Keratinocyte (primary cell): ENCODE results near the gene UVSSA. TPM values are rescaled to one million over a fixed set of nuclear protein-coding genes. Genes with fewer than 3 reads are reported as not detected.

Source experiments
- DNase-seq: peaks from one replicate; pipeline ENCODE4 v3.0.0-alpha.2; 2011; ENCODE audit warnings: low read depth, missing footprints, low spot score
- FAIRE-seq: peaks from 2 replicates; lab custom pipeline; 2011; peaks lifted over from hg19 to GRCh38; lab: Jason Lieb, UNC
- H2AFZ ChIP-seq: 2 replicates; pipeline ENCODE4 v1.6.0; 2012; ENCODE audit warnings: low read length, control low read depth, inconsistent platforms; ENCODE audit not compliant: control insufficient read depth
- H3K27ac ChIP-seq: 2 replicates; pipeline ENCODE4 v1.5.1; 2011; ENCODE audit warnings: low read length; ENCODE audit not compliant: control insufficient read depth, insufficient read depth
- H3K27me3 ChIP-seq: 3 replicates; pipeline ENCODE4 v1.6.0; 2011; ENCODE audit warnings: low read length; ENCODE audit not compliant: control insufficient read depth, insufficient read depth; ENCODE audit errors: extremely low read depth
- H3K36me3 ChIP-seq, 2 experiments: 2 replicates in 1 of 2; 3 replicates in 1 of 2; pipeline ENCODE4 v1.5.1; 2011; ENCODE audit warnings: low read length in 2 of 2, mild to moderate bottlenecking in 1 of 2; ENCODE audit not compliant: control insufficient read depth in 2 of 2, insufficient read depth in 2 of 2; ENCODE audit errors: extremely low read depth in 1 of 2
- H3K4me1 ChIP-seq: 3 replicates; pipeline ENCODE4 v1.5.1; 2011; ENCODE audit warnings: low read length; ENCODE audit not compliant: control insufficient read depth, insufficient read depth; ENCODE audit errors: extremely low read depth
- H3K4me2 ChIP-seq: 3 replicates; pipeline ENCODE4 v1.6.0; 2011; ENCODE audit warnings: low read depth, low read length; ENCODE audit not compliant: control insufficient read depth, insufficient read depth; ENCODE audit errors: extremely low read depth
- H3K4me3 ChIP-seq, 3 experiments: fragments of 200-600 bp in 1 of 3; sonication (generic) in 1 of 3; 2 replicates in 2 of 3; 3 replicates in 1 of 3; pipeline ENCODE4 v1.5.1; 2011 to 2016; ENCODE audit warnings: low read length in 3 of 3, mild to moderate bottlenecking in 3 of 3, control low read depth in 2 of 3, inconsistent platforms in 1 of 3, low read depth in 1 of 3, mixed read lengths in 1 of 3, mixed run types in 1 of 3, moderate library complexity in 1 of 3; ENCODE audit not compliant: control insufficient read depth in 2 of 3, insufficient read depth in 2 of 3; ENCODE audit errors: extremely low read depth in 1 of 3
- H3K79me2 ChIP-seq: 2 replicates; pipeline ENCODE4 v1.6.0; 2012; ENCODE audit warnings: low read length; ENCODE audit not compliant: control insufficient read depth, insufficient read depth
- H3K9ac ChIP-seq: 3 replicates; pipeline ENCODE4 v1.6.0; 2011; ENCODE audit warnings: low read length; ENCODE audit not compliant: control insufficient read depth, insufficient read depth; ENCODE audit errors: extremely low read depth
- H3K9me1 ChIP-seq: 3 replicates; pipeline ENCODE4 v1.6.0; 2011; ENCODE audit warnings: low read length; ENCODE audit not compliant: control insufficient read depth, insufficient read depth; ENCODE audit errors: extremely low read depth
- H3K9me3 ChIP-seq: 2 replicates; pipeline ENCODE4 v1.5.1; 2012; ENCODE audit warnings: low read depth, low read length; ENCODE audit not compliant: control insufficient read depth
- H4K20me1 ChIP-seq: 3 replicates; pipeline ENCODE4 v1.6.0; 2011; ENCODE audit warnings: low read length; ENCODE audit not compliant: control insufficient read depth, insufficient read depth; ENCODE audit errors: extremely low read depth
- EZH2 ChIP-seq: IDR thresholded peaks from one replicate; pipeline ENCODE4 v1.6.1; 2012; ENCODE audit warnings: inconsistent platforms, mild to moderate bottlenecking, low read length, moderate library complexity
- dilution Hi-C: fragments of 300-500 bp; cut with MboI; formaldehyde crosslinking; loops from one replicate; pipeline ENCODE4 v1.7.0; 2020; ENCODE audit warnings: low sequenced_read_pairs; ENCODE audit not compliant: extremely low pct_ligation_motif_present
- polyA plus RNA-seq, 5 experiments: library from polyadenylated mRNA; depleted of rRNA in 3 of 5; stranded (reverse) in 3 of 5; stranded (forward) in 1 of 5; unstranded in 1 of 5; fragments of >200 nt; gene quantifications; 1 replicate in 1 of 5; 2 replicates in 3 of 5; 3 replicates in 1 of 5; pipeline versions ENCODE4 v1.2.1 to v1.2.3, GENCODE V29; 2011 to 2012; ENCODE audit warnings: missing spikeins in 2 of 5, low read depth in 1 of 5, low replicate concordance in 1 of 5
- TF ChIP-seq, protein P1 (sequence below), 3 experiments: IDR thresholded peaks in 1 of 3; conservative IDR thresholded peaks in 1 of 3; optimal IDR thresholded peaks in 1 of 3; 2 replicates in 2 of 3; 3 replicates in 1 of 3; pipeline versions ENCODE3 to v1.5.1; 2011; ENCODE audit warnings: low read length in 3 of 3, mild to moderate bottlenecking in 3 of 3, moderate library complexity in 2 of 3, control low read depth in 1 of 3, inconsistent platforms in 1 of 3; ENCODE audit not compliant: insufficient read depth in 2 of 3; ENCODE audit errors: extremely low read depth in 1 of 3

UVSSA gene
- polyA plus RNA-seq, 1 donor (not counting 4 experiments of a cell fraction or from before 2014, with no cell fraction given), result 4.7 TPM

- Histone ChIP-seq H3K79me2 (no peaks in the 10 kb centered on the region), H3K27ac (no peak overlapping the region), H3K9me1 (no peaks in the 10 kb centered on the region), H3K36me3 (peaks cover 11 to 18% of the 10 kb centered on the region in 2 experiments), H3K4me1 (no peaks in the 10 kb centered on the region), H3K27me3 (no peaks in the 10 kb centered on the region), H4K20me1 (no peaks in the 10 kb centered on the region), H3K4me2 (no peak overlapping the region), H3K4me3 (no peak overlapping the region), H3K9me3 (no peaks in the 10 kb centered on the region), H2AFZ (no peak overlapping the region), H3K9ac (no peak overlapping the region)
- TF ChIP-seq, protein P1, sequence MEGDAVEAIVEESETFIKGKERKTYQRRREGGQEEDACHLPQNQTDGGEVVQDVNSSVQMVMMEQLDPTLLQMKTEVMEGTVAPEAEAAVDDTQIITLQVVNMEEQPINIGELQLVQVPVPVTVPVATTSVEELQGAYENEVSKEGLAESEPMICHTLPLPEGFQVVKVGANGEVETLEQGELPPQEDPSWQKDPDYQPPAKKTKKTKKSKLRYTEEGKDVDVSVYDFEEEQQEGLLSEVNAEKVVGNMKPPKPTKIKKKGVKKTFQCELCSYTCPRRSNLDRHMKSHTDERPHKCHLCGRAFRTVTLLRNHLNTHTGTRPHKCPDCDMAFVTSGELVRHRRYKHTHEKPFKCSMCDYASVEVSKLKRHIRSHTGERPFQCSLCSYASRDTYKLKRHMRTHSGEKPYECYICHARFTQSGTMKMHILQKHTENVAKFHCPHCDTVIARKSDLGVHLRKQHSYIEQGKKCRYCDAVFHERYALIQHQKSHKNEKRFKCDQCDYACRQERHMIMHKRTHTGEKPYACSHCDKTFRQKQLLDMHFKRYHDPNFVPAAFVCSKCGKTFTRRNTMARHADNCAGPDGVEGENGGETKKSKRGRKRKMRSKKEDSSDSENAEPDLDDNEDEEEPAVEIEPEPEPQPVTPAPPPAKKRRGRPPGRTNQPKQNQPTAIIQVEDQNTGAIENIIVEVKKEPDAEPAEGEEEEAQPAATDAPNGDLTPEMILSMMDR (optimal IDR thresholded peaks at IDR 0.05 in 1 of 3, IDR thresholded peaks at IDR 0.05 in 1 of 3, conservative IDR thresholded peaks at IDR 0.05 in 1 of 3; ENCODE audit: extremely low read depth in 1 of 3, insufficient read depth in 2 of 3, low read length in 3 of 3), result no peak
- TF ChIP-seq EZH2, result no peak
- FAIRE-seq (no peak), DNase-seq (no peak)
- dilution Hi-C loops, result no loop called here
Observed at GRCh38 chr4:1358421-1359143, 11.6 kb downstream of the UVSSA start.

GRCh38 chr4:1359144-1359501 lies 12.1 kb downstream of the UVSSA start:
- no peaks in the 10 kb centered on the region for H3K4me1 ChIP-seq
- H3K9ac ChIP-seq, result no peak overlapping the region
- TF ChIP-seq, protein P1 (optimal IDR thresholded peaks at IDR 0.05 in 1 of 3, IDR thresholded peaks at IDR 0.05 in 1 of 3, conservative IDR thresholded peaks at IDR 0.05 in 1 of 3; ENCODE audit: extremely low read depth in 1 of 3, insufficient read depth in 2 of 3, low read length in 3 of 3), result no peak
- no peak for TF ChIP-seq EZH2
- dilution Hi-C loops, result no loop called here
- H3K27ac ChIP-seq, result no peak overlapping the region
- H3K27me3 ChIP-seq, result no peaks in the 10 kb centered on the region
- no peak overlapping the region for H3K4me2 ChIP-seq
- no peaks in the 10 kb centered on the region for H3K79me2 ChIP-seq
- DNase-seq (no peak), FAIRE-seq (no peak)
- H2AFZ ChIP-seq, result no peak overlapping the region
- no peaks in the 10 kb centered on the region for H3K9me3 ChIP-seq
- no peaks in the 10 kb centered on the region for H4K20me1 ChIP-seq
- no peaks in the 10 kb centered on the region for H3K9me1 ChIP-seq
- no peak overlapping the region for H3K4me3 ChIP-seq
- peaks cover 10 to 18% of the 10 kb centered on the region in 2 experiments for H3K36me3 ChIP-seq
